Choroid plexus epithelial cell (primary cell): Measurements from ENCODE around the gene DBP.

Source experiments
- DNase-seq: peaks from one replicate; pipeline ENCODE4 v3.0.0-alpha.2; 2010; ENCODE audit warnings: low read depth
- H3K4me3 ChIP-seq: 2 replicates; pipeline ENCODE4 v1.5.1; 2011; ENCODE audit warnings: low read depth, mild to moderate bottlenecking, control low read depth, low read length, moderate library complexity
- TF ChIP-seq, protein P1 (sequence below): conservative IDR thresholded peaks from 2 replicates; pipeline ENCODE4 v1.5.1; 2011; ENCODE audit warnings: low read depth, mild to moderate bottlenecking, control low read depth, inconsistent platforms, low read length, moderate library complexity

DBP gene

DNA sequence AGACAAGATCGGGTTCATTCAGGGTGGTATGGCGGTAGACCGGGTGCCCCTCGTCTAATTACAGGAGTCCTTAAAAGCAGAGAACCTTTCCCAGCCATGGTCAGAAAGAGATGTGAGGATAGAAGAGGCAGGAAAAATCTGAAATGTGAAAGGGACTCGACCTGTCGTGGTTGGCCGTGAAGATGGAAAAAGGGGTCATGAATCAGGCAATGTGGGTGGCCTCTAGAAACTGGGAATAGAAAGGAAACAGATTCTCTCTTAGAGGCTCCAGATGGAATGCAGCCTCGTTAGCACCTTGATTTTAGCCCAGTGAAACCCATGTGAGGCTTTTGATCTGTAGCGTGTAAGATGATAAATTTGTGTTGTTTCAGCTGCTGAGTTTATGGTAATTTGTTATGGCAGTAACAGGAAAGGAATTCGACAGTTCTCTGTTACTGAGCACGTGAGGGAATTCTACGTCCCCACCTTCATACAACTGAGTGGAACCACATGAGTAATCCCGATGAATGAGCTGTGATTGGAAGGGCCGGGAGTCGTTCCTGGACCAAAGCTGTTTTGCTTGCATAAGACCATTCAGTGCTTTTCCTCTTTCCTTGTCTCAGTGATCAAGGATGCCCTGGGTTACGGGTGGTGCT lies 19.8 kb upstream of the DBP start:
- TF ChIP-seq, protein P1, sequence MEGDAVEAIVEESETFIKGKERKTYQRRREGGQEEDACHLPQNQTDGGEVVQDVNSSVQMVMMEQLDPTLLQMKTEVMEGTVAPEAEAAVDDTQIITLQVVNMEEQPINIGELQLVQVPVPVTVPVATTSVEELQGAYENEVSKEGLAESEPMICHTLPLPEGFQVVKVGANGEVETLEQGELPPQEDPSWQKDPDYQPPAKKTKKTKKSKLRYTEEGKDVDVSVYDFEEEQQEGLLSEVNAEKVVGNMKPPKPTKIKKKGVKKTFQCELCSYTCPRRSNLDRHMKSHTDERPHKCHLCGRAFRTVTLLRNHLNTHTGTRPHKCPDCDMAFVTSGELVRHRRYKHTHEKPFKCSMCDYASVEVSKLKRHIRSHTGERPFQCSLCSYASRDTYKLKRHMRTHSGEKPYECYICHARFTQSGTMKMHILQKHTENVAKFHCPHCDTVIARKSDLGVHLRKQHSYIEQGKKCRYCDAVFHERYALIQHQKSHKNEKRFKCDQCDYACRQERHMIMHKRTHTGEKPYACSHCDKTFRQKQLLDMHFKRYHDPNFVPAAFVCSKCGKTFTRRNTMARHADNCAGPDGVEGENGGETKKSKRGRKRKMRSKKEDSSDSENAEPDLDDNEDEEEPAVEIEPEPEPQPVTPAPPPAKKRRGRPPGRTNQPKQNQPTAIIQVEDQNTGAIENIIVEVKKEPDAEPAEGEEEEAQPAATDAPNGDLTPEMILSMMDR: no peak
- H3K4me3 ChIP-seq: no peak overlapping the region
- DNase-seq: peak; percentile 86

DNA sequence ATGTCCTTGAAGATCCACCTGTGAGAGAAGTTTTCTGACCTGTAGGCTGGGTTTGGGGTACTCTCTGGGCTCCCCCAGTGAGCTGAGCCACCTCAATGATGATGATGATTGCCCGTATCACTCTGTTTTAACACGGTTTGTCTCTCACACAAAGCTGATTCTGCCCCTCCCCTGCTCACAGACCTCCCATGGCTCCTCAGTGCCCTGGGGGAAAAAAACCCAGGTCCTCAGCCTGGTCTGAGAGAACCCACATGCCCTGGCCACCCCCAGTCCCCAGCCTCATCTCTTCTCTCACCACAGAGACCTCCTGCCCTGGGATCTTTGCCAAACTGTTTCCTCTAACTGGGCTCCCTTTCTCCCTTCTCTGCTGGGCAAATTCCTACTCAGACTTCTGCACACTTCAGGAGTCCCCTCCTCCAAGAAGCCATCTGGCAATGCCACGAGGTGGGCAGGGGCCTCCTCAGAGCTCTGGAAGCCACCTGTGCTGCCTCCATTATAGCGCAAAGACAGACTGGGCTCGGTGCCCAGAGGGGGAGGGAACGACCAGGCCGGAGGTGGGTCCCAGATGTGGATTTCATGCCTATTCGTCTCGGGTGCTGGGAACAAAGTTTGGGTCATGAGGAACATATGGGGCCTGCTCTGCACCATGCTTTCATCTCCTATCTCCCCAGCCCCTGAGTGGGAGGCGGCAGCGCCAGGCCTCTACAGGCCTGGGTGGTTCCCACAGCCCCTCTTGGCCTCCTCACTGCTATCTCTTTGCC lies 17.3 kb upstream of the DBP start:
- TF ChIP-seq, protein P1: no peak
- H3K4me3 ChIP-seq: no peak overlapping the region
- peak; percentile 30 for DNase-seq

DNA sequence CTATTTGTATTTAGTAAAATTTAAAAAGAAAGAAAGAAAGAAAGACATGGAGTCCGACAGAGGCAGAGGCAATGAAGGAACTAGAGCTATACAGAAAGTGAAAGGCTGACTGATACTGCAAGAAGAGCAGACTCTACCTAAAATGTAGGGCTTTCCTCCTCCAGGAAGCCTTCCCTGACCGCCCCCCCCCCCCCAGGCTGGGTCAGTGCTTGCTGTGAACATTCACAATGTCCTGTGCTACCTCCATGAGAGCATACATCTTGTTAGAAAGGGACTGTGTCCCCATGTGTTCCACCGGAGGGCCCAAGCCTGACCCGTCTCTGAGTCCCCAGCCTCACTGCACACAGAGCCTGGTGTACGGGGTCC lies 14.5 kb upstream of the DBP start:
- no peak for DNase-seq
- no peak overlapping the region for H3K4me3 ChIP-seq
- TF ChIP-seq, protein P1: no peak

DNA sequence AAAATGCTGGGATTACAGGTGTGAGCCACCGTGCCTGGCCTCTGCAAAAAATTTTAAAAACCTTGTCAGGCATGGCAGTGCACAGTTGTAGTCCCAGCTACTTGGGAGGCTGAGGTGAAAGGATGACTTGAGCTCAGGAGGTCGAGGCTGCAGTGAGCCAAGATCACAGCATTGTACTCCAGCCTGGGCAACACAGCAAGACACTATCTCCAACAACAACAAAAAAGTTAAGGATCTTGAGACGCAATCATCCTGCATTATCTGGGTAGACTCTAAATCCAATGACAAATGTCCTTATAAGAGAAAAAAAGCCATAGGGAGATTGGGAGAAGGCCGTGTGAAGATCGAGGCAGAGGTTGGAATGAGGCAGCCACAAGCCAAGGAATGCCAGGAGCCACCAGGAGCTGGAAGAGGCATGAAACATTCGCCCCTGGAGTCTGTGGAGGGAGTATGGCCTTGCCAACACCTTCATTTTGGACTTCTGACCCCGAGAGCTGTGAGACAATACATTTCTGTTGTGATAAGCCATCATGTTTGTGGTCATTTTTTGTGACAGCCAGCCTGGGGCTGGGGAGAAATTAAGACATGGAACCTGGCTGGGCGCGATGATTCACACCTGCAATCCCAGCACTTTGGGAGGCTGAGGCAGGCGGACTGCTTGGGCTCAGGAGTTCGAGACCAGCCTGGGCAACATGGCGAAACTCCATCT lies 13.9 kb upstream of the DBP start:
- TF ChIP-seq, protein P1: no peak
- H3K4me3 ChIP-seq: no peak overlapping the region
- no peak for DNase-seq

DNA sequence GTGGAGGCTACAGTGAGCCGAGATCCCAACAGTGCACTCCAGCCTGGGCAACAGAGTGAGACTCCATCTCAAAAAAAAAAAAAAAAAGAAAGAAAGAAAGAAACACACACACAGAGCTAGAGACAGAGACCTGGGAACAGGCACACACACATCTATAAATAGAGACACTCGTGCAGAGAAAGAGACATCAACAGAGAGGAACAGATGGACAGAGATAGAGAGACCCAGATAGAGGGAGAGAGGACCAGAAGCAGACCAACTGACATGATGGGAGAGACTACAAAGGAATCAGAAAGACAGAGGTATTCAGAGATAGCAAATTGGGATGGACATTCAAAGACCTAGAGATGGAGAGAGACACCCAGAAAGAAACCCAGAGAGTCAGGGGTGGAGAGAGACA lies 11.0 kb upstream of the DBP start:
- TF ChIP-seq, protein P1: no peak
- no peak for DNase-seq
- H3K4me3 ChIP-seq: no peak overlapping the region

DNA sequence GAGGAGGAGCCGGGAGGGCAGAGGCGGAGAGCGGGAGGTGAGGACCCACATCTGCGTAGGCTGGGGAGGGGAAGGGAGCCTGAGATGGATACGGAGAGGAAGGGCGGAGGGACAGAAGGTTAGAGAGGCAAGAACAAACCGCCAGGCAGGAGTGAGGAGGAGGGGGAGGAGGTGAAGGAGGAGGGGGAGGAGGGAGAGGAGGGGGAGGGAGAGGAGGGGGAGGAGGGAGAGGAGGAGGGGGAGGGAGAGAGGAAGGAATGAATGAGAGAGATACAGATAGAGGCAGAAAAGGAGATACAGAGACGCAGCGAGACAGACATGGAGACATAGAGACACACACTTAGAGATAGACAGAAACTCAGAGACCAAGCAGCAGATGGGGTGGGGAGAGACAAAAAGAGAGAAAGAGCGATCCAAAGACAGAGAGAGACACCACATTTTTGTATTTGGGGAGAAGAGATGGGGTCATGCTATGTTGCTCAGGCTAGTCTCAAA lies 9.6 kb upstream of the DBP start:
- TF ChIP-seq, protein P1: no peak
- DNase-seq: no peak
- H3K4me3 ChIP-seq: peak overlapping the region; percentile 62
